ENCODE measurements around the gene H1-8. TPM values are rescaled to one million over a fixed set of nuclear protein-coding genes. Genes with fewer than 3 reads are reported as not detected.

Gene H1-8
- total RNA-seq, 1 donor from 2014 or later, result not detected

DNA sequence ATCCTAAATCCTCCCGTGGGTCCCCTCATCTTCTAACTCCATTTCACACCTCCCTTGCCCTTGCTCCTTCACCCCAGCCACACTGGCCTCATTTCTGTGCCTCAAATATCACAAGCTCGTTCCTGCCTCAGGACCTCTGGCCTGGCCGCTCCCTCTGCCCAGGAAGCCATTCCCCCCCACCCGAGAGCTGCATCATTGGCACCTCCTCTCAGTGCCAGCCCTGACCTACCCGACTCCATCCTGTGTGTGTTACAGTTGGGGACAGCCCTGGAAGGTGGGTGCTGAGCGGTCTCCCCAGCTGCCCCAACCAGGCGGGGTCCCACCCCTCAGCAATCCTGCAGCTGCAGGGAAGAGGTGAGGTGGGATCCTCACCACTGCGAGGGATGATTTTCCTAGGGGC is 49.0 kb downstream of the H1-8 start:
- DNase-seq, result no peak
- Histone ChIP-seq H3K36me3 (peaks cover 10% of the 10 kb centered on the region), H3K4me1 (peaks cover 98% of the 10 kb centered on the region), H3K27me3 (ENCODE audit: low read depth) (no peaks in the 10 kb centered on the region), H3K9me3 (replicated peaks) (no peaks in the 10 kb centered on the region), H3K4me3 (peak overlapping the region; percentile 49), H3K27ac (replicated peaks) (peak overlapping the region; percentile 96)
- intact Hi-C loops (cut with micrococcal nuclease), result no loop called here
- TF ChIP-seq, protein P1, sequence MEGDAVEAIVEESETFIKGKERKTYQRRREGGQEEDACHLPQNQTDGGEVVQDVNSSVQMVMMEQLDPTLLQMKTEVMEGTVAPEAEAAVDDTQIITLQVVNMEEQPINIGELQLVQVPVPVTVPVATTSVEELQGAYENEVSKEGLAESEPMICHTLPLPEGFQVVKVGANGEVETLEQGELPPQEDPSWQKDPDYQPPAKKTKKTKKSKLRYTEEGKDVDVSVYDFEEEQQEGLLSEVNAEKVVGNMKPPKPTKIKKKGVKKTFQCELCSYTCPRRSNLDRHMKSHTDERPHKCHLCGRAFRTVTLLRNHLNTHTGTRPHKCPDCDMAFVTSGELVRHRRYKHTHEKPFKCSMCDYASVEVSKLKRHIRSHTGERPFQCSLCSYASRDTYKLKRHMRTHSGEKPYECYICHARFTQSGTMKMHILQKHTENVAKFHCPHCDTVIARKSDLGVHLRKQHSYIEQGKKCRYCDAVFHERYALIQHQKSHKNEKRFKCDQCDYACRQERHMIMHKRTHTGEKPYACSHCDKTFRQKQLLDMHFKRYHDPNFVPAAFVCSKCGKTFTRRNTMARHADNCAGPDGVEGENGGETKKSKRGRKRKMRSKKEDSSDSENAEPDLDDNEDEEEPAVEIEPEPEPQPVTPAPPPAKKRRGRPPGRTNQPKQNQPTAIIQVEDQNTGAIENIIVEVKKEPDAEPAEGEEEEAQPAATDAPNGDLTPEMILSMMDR (IDR thresholded peaks at IDR 0.05; ENCODE audit: borderline replicate concordance), result no peak

DNA sequence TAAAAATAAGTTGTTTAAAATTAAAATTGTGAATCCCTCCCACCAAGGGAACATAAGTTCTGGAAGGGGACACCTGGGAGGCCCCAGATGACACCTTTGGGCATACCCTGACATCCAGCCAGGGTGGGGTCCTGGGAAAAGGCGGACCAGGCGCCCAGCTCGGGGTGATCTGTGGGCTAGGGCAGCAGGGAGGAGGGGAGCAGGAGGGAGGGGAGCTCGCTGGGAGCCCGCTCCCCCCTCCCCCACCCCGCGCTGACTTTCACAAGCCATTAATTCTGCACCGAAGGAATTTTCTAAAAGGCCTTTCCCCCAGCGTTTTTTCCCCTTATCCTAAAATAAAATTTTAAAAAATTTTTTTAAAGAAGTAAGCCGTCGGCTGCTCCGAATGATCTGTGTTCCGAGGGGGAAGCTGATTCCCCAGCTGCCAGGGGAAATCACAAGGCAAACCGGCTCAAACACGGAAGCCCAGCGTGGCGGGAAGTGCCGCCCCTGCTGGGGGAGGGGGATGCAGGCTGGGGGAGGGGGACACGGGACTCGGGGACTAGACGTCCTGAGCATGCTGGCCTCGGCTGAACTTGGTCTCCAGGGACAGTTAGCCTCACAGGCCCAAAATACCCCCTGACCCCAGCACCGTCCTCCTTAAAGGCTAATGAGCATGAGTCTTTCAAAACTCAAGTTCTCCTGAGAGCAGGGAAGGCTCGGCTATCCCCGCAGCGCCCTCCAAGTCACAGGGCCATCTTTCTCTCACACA is 49.6 kb downstream of the H1-8 start:
- Histone ChIP-seq H3K27ac (replicated peaks) (peak overlapping the region; percentile 96), H3K4me3 (peak overlapping the region; percentile 49), H3K27me3 (ENCODE audit: low read depth) (no peaks in the 10 kb centered on the region), H3K36me3 (peaks cover 8% of the 10 kb centered on the region), H3K9me3 (replicated peaks) (no peaks in the 10 kb centered on the region), H3K4me1 (peaks cover 98% of the 10 kb centered on the region)
- DNase-seq, result peak; percentile 85
- TF ChIP-seq, protein P1 (IDR thresholded peaks at IDR 0.05; ENCODE audit: borderline replicate concordance), result no peak
- intact Hi-C loops (cut with micrococcal nuclease), result no loop called here

DNA sequence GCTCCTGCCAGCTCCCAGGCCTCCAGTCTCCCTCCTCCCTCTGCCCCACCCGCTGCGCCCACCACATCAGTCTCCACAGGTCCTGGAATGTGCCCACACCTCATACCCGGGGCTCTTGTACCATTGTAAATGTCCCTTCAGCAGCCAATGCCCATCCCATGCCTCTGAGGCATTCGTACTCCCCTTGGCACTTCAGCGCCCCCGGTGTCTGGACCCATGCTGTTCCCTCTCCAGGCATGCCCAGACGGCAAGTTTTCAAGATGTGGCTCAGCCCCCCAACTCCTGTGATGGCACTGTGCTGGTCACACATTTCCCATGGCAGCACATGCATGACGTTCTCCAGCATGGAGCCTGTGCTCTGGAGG is 50.2 kb downstream of the H1-8 start:
- Histone ChIP-seq H3K4me3 (peak overlapping the region; percentile 49), H3K27me3 (ENCODE audit: low read depth) (no peaks in the 10 kb centered on the region), H3K36me3 (peaks cover 6% of the 10 kb centered on the region), H3K9me3 (replicated peaks) (no peaks in the 10 kb centered on the region), H3K4me1 (peaks cover 98% of the 10 kb centered on the region), H3K27ac (replicated peaks) (peak overlapping the region; percentile 96)
- no peak for DNase-seq
- intact Hi-C loops (cut with micrococcal nuclease), result no loop called here
- TF ChIP-seq, protein P1 (IDR thresholded peaks at IDR 0.05; ENCODE audit: borderline replicate concordance), result no peak

DNA sequence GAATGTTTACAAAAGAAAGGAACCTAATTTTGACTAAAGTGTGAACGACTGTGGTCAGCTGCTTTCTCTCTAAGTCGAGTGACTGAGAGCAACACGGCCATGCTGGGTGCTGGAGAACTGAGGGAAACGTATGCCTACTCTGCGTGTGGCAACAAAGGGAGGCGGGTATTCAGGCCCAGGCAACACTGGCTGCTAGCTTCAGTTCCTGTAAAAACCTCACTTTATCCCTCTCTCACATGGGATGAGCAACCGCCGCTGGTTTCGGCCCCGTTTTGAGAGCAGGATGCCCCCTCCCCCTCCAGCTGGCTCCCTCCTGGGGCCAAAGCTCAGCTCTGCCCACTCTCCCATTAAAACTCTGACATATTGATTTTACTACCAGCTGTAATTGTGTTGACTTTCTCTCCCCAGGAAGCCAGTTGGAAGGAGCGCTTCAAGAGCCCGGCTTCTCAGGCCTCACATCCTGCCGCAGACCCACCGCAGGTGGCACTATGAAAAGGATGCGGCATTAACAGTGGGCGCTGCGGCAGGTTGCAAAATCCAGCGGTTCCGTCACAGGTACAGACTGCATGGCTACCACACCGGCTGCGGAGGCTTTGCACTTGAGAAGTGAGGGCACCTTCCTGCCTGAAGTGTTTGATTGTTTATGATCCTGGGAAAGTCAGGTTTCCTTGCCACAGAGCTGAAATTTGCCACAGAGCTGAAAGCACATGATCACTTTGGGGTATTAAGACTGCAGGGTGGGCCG is 50.8 kb downstream of the H1-8 start:
- peak overlapping the region; percentile 96 for H3K27ac ChIP-seq (replicated peaks)
- TF ChIP-seq, protein P1 (IDR thresholded peaks at IDR 0.05; ENCODE audit: borderline replicate concordance), result no peak
- intact Hi-C loops (cut with micrococcal nuclease), result no loop called here
- H3K4me3 ChIP-seq, result peak overlapping the region; percentile 49
- H3K9me3 ChIP-seq (replicated peaks), result no peaks in the 10 kb centered on the region
- peaks cover 1% of the 10 kb centered on the region for H3K36me3 ChIP-seq
- peaks cover 98% of the 10 kb centered on the region for H3K4me1 ChIP-seq
- DNase-seq, result no peak
- H3K27me3 ChIP-seq (ENCODE audit: low read depth), result no peaks in the 10 kb centered on the region

DNA sequence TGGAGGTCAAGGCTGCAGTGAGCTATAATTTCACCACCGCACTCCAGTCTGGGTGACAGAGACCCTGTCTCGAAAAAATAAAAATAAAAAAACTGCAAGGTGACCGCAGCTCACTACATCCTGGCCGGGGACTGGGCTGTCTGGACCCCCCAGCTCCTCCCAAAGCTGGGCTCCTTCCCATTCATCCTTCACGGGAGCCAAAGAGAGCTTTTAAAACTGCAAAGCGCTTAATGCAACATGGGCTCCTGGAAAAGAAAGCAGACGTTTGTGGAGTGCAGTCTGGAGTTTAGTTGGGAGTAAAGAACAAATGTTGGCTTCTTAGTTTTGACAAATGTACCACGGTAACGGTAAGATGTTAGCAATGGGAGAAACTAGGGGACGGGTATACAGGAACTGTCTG is 51.4 kb downstream of the H1-8 start:
- no peaks in the 10 kb centered on the region for H3K36me3 ChIP-seq
- H3K4me1 ChIP-seq, result peaks cover 98% of the 10 kb centered on the region
- H3K4me3 ChIP-seq, result peak overlapping the region; percentile 49
- H3K9me3 ChIP-seq (replicated peaks), result no peaks in the 10 kb centered on the region
- no peak for DNase-seq
- no peaks in the 10 kb centered on the region for H3K27me3 ChIP-seq (ENCODE audit: low read depth)
- TF ChIP-seq, protein P1 (IDR thresholded peaks at IDR 0.05; ENCODE audit: borderline replicate concordance), result no peak
- intact Hi-C loops (cut with micrococcal nuclease), result no loop called here
- peak overlapping the region; percentile 96 for H3K27ac ChIP-seq (replicated peaks)
